CD4-positive, alpha-beta T cell (primary cell): ENCODE results near the gene STING1. TPM values are rescaled to one million over a fixed set of nuclear protein-coding genes. Genes with fewer than 3 reads are reported as not detected.
"Not testable (repeated sequence)": the region's sequence is repeated elsewhere in the genome, so short reads cannot be mapped to it uniquely, and the experiment has no call there.

ENCODE experiments used
- ATAC-seq: fragments of 200-7000 bp; cut with Tn5 transposase; one replicate; pipeline ENCODE4 v1.10.0; 2022; ENCODE audit warnings: mild to moderate bottlenecking; ENCODE audit not compliant: poor library complexity
- CTCF ChIA-PET: fragments of 350-600 bp; sonication (Branson Sonifier 250); formaldehyde crosslinking; loops from one replicate; lab custom pipeline; 2021; ENCODE audit warnings: antibody characterized with exemption, inconsistent platforms; lab: Charles Lee
- POLR2A ChIA-PET: fragments of 350-600 bp; sonication (Branson Sonifier 250); formaldehyde crosslinking; loops from one replicate; lab custom pipeline; 2021; ENCODE audit warnings: antibody characterized with exemption, inconsistent platforms; lab: Charles Lee
- DNase-seq, 14 experiments: peaks; one replicate each; pipeline ENCODE4 v3.0.0-alpha.2; 2013 to 2020; ENCODE audit warnings: mixed read lengths in 2 of 14
- H3K27ac ChIP-seq, 2 donors: one replicate each; pipeline versions ENCODE4 v1.5.1 to v1.7.0; 2013; ENCODE audit warnings: low read length in 2 of 2, low read depth in 1 of 2, mild to moderate bottlenecking in 1 of 2
- H3K27me3 ChIP-seq, 2 experiments: 1 replicate in 1 of 2; 2 replicates in 1 of 2; pipeline versions ENCODE4 v1.6.1 to v1.7.0; 2013; ENCODE audit warnings: low read length in 2 of 2, control low read depth in 1 of 2, mild to moderate bottlenecking in 1 of 2, moderate library complexity in 1 of 2; ENCODE audit not compliant: insufficient read depth in 2 of 2, control insufficient read depth in 1 of 2
- H3K36me3 ChIP-seq: one replicate; pipeline ENCODE4 v1.6.1; 2013; ENCODE audit warnings: low read length, control low read depth; ENCODE audit not compliant: insufficient read depth
- H3K4me1 ChIP-seq: one replicate; pipeline ENCODE4 v1.6.1; 2013; ENCODE audit warnings: low read length, control low read depth; ENCODE audit not compliant: insufficient read depth
- H3K4me3 ChIP-seq: one replicate; pipeline ENCODE4 v1.5.1; 2013; ENCODE audit warnings: mild to moderate bottlenecking, low read length, moderate library complexity
- H3K9me3 ChIP-seq, 2 experiments: 1 replicate in 1 of 2; 2 replicates in 1 of 2; pipeline versions ENCODE4 v1.6.1 to v1.7.0; 2013; ENCODE audit warnings: low read length in 2 of 2, mild to moderate bottlenecking in 2 of 2, control low read depth in 1 of 2, moderate library complexity in 1 of 2; ENCODE audit not compliant: control insufficient read depth in 1 of 2, insufficient read depth in 1 of 2
- H3K27ac Mint-ChIP-seq: one replicate; pipeline ENCODE4 v1.8.0; 2020; ENCODE audit warnings: mixed read lengths
- H3K27me3 Mint-ChIP-seq: one replicate; pipeline ENCODE4 v1.8.0; 2021; ENCODE audit warnings: mixed read lengths
- H3K36me3 Mint-ChIP-seq: one replicate; pipeline ENCODE4 v1.8.0; 2021; ENCODE audit warnings: low read depth, mixed read lengths
- H3K4me1 Mint-ChIP-seq: one replicate; pipeline ENCODE4 v1.8.0; 2021; ENCODE audit warnings: low read depth, mixed read lengths
- H3K4me3 Mint-ChIP-seq: one replicate; pipeline ENCODE4 v1.8.0; 2020; ENCODE audit warnings: mild to moderate bottlenecking, mixed read lengths
- H3K9me3 Mint-ChIP-seq: one replicate; pipeline ENCODE4 v1.8.0; 2020; ENCODE audit warnings: mixed read lengths
- CTCF ChIP-seq: fragments of 200-600 bp; IDR thresholded peaks from one replicate; pipeline ENCODE4 v1.8.0; 2022; ENCODE audit warnings: antibody characterized with exemption, mild to moderate bottlenecking
- intact Hi-C, 2 experiments: fragments of 100-400 bp; cut with DNase I in 1 of 2; cut with micrococcal nuclease in 1 of 2; formaldehyde crosslinking; loops; one replicate each; pipeline versions ENCODE4 v1.15.1 to v1.9.0; 2023 to 2025; cut with DNase I, micrococcal nuclease
- total RNA-seq, 174 experiments: library from RNA in 2 of 174; stranded (reverse) in 2 of 174; gene quantifications; one replicate each; pipeline ENCODE4 v1.2.3 and lab custom pipeline; 2021 to 2026

STING1 gene
- total RNA-seq, 2 experiments from 2014 or later, result 155 to 168 TPM

- Mint-ChIP-seq H3K36me3 (peaks cover 4% of the 10 kb centered on the region), H3K4me3 (no peak overlapping the region), H3K27me3 (no peaks in the 10 kb centered on the region), H3K4me1 (peaks cover 56% of the 10 kb centered on the region), H3K9me3 (peaks cover 3% of the 10 kb centered on the region), H3K27ac (no peak overlapping the region)
- H3K27me3 ChIP-seq, result no peaks in the 10 kb centered on the region
- CTCF ChIA-PET, result interaction anchor here (1.3 to 4.6 kb wide), 3 partner anchors 68 to 93 kb away, joined by 3 to 132 read pairs (median 16); partner anchors contain the start of gene DNAJC18
- intact Hi-C loops, result loop anchor here in 1 of 2 experiments (5.0 to 10.0 kb wide), 2 partner anchors 42 to 180 kb away; partner anchors contain the start of gene SMIM33
- ATAC-seq (no peak), DNase-seq (no peak)
- POLR2A ChIA-PET, result interaction anchor here (0.8 to 3.8 kb wide), 4 partner anchors 32 to 110 kb away, joined by 4 to 33 read pairs (median 6); partner anchors contain the start of genes SPATA24 and STING1
- no peak overlapping the region for H3K4me3 ChIP-seq
- no peak for TF ChIP-seq CTCF
- no peaks in the 10 kb centered on the region for H3K9me3 ChIP-seq
- no peaks in the 10 kb centered on the region for H3K36me3 ChIP-seq
- H3K27ac ChIP-seq, result no peak overlapping the region
- H3K4me1 ChIP-seq, result peaks cover 47% of the 10 kb centered on the region
Observed at GRCh38 chr5:139514486-139514856, 31.9 kb upstream of the STING1 start.

- H3K4me3 ChIP-seq, result no peak overlapping the region
- H3K27me3 ChIP-seq, result no peaks in the 10 kb centered on the region
- H3K4me3 Mint-ChIP-seq, result peak overlapping the region; percentile 52
- H3K9me3 ChIP-seq, result no peaks in the 10 kb centered on the region
- H3K4me1 Mint-ChIP-seq, result peaks cover 55% of the 10 kb centered on the region
- no peaks in the 10 kb centered on the region for H3K27me3 Mint-ChIP-seq
- H3K9me3 Mint-ChIP-seq, result peaks cover 3% of the 10 kb centered on the region
- ATAC-seq (no peak), DNase-seq (no peak)
- TF ChIP-seq CTCF, result no peak
- H3K27ac ChIP-seq, result no peak overlapping the region
- intact Hi-C loops, result loop anchor here (1.0 to 10.0 kb wide), 5 partner anchors 31 to 225 kb away; partner anchors contain the start of genes SMIM33 (in 1 of the 2) and STING1 (in 1 of the 2)
- peaks cover 47% of the 10 kb centered on the region for H3K4me1 ChIP-seq
- ChIA-PET POLR2A (interaction anchor here (1.0 to 3.8 kb wide), 7 partner anchors 29 to 110 kb away, joined by 4 to 43 read pairs (median 11); partner anchors contain the start of genes DNAJC18, SPATA24 and STING1), CTCF (interaction anchor here (1.1 to 4.6 kb wide), 11 partner anchors 28 to 251 kb away, joined by 3 to 132 read pairs (median 4); partner anchors contain the start of genes DNAJC18 and STING1)
- H3K36me3 Mint-ChIP-seq, result peaks cover 4% of the 10 kb centered on the region
- H3K36me3 ChIP-seq, result no peaks in the 10 kb centered on the region
- H3K27ac Mint-ChIP-seq, result peak overlapping the region; percentile 50
Observed at GRCh38 chr5:139513852-139514485, 31.4 kb upstream of the STING1 start.

GRCh38 chr5:139513434-139513833 is 30.9 kb upstream of the STING1 start:
- H3K36me3 Mint-ChIP-seq, H3K36me3 ChIP-seq, H3K27ac ChIP-seq, H3K9me3 ChIP-seq, H3K27me3 Mint-ChIP-seq, H3K27me3 ChIP-seq, H3K9me3 Mint-ChIP-seq, H3K4me3 ChIP-seq: not testable (repeated sequence)
- ChIA-PET POLR2A (interaction anchor here (1.0 to 3.8 kb wide), 7 partner anchors 29 to 109 kb away, joined by 4 to 43 read pairs (median 11); partner anchors contain the start of genes DNAJC18, SPATA24 and STING1), CTCF (interaction anchor here (0.7 to 4.6 kb wide), 12 partner anchors 16 to 252 kb away, joined by 3 to 132 read pairs (median 4); partner anchors contain the start of genes DNAJC18 and STING1)
- DNase-seq (peak; percentile 65 to 90 (median 76)), ATAC-seq (peak; percentile 66)
- TF ChIP-seq CTCF, result peak; percentile 82
- peaks cover 44% of the 10 kb centered on the region for H3K4me1 ChIP-seq
- Mint-ChIP-seq H3K27ac (peak overlapping the region; percentile 50), H3K4me3 (peak overlapping the region; percentile 52), H3K4me1 (peaks cover 51% of the 10 kb centered on the region)
- intact Hi-C loops, result loop anchor here (1.0 to 10.0 kb wide), 5 partner anchors 31 to 225 kb away; partner anchors contain the start of genes SMIM33 (in 1 of the 2) and STING1 (in 1 of the 2)
